SK-N-SH (cell line): ENCODE measurements around the gene RAD51B. TPM values are rescaled to one million over a fixed set of nuclear protein-coding genes. Genes with fewer than 3 reads are reported as not detected.

ENCODE experiments used
- CTCF ChIA-PET: fragments of 300-600, 350-600 bp; formaldehyde crosslinking; extraction: SDS; loops from one replicate; lab custom pipeline; 2021; lab: Yijun Ruan, JAX
- POLR2A ChIA-PET: fragments of 350-600 bp; sonication (Branson Sonifier 250); formaldehyde crosslinking; extraction: SDS; loops from one replicate; lab custom pipeline; 2020; ENCODE audit warnings: antibody characterized with exemption, inconsistent platforms; lab: Yijun Ruan, JAX
- DNase-seq: peaks from one replicate; pipeline ENCODE4 v3.0.0; 2012
- H2AFZ ChIP-seq: fragments of 200-600 bp; sonication (generic); 2 replicates; pipeline ENCODE4 v1.8.1; 2016; ENCODE audit warnings: antibody characterized with exemption, mild to moderate bottlenecking, low read depth
- H3F3A ChIP-seq: fragments of 200-600 bp; sonication (generic); replicated peaks from 2 replicates; pipeline ENCODE3; 2016; ENCODE audit warnings: antibody characterized with exemption, mild to moderate bottlenecking; ENCODE audit not compliant: insufficient read depth
- H3K27ac ChIP-seq, 2 experiments: fragments of 200-500 bp in 1 of 2; fragments of 200-600 bp in 1 of 2; sonication (Bioruptor generic) in 1 of 2; sonication (generic), shearing (Covaris generic) in 1 of 2; 2 replicates each; pipeline versions ENCODE4 v1.5.1 to v1.6.1; 2014 to 2016; ENCODE audit warnings: low read depth in 2 of 2, inconsistent platforms in 1 of 2, low read length in 1 of 2, mild to moderate bottlenecking in 1 of 2, mixed read lengths in 1 of 2
- H3K27me3 ChIP-seq: fragments of 200-600 bp; sonication (generic), shearing (Covaris generic); 2 replicates; pipeline ENCODE4 v1.6.1; 2016; ENCODE audit warnings: mixed run types; ENCODE audit not compliant: insufficient read depth
- H3K36me3 ChIP-seq, 2 experiments: fragments of 200-500 bp in 1 of 2; fragments of 200-600 bp in 1 of 2; sonication (Bioruptor generic) in 1 of 2; sonication (generic) in 1 of 2; replicated peaks in 1 of 2; 2 replicates each; pipeline versions ENCODE3 to v1.5.1; 2014 to 2016; ENCODE audit warnings: low read length in 1 of 2, mild to moderate bottlenecking in 1 of 2; ENCODE audit not compliant: insufficient read depth in 2 of 2, control insufficient read depth in 1 of 2
- H3K4me1 ChIP-seq, 2 experiments: fragments of 200-500 bp in 1 of 2; fragments of 200-600 bp in 1 of 2; sonication (Bioruptor generic) in 1 of 2; sonication (generic), shearing (Covaris generic) in 1 of 2; 2 replicates each; pipeline versions ENCODE4 v1.5.1 to v1.6.1; 2014 to 2016; ENCODE audit warnings: low read depth in 1 of 2, low read length in 1 of 2, mixed run types in 1 of 2; ENCODE audit not compliant: insufficient read depth in 2 of 2, control insufficient read depth in 1 of 2
- H3K4me2 ChIP-seq: fragments of 200-600 bp; sonication (generic), shearing (Covaris generic); 2 replicates; pipeline ENCODE4 v1.6.1; 2017; ENCODE audit warnings: mixed run types
- H3K4me3 ChIP-seq, 2 experiments: fragments of 200-500 bp in 1 of 2; fragments of 200-600 bp in 1 of 2; sonication (Bioruptor generic) in 1 of 2; sonication (generic), shearing (Covaris generic) in 1 of 2; 2 replicates each; pipeline versions ENCODE4 v1.5.1 to v1.8.1; 2014 to 2016; ENCODE audit warnings: low read depth in 2 of 2, inconsistent platforms in 1 of 2, low read length in 1 of 2, mild to moderate bottlenecking in 1 of 2, mixed read lengths in 1 of 2, moderate library complexity in 1 of 2
- H3K79me2 ChIP-seq: fragments of 200-600 bp; sonication (generic); 2 replicates; pipeline ENCODE4 v1.8.1; 2017; ENCODE audit warnings: mild to moderate bottlenecking; ENCODE audit not compliant: insufficient read depth
- H3K9ac ChIP-seq: fragments of 200-600 bp; sonication (generic); 2 replicates; pipeline ENCODE4 v1.6.1; 2017; ENCODE audit warnings: mixed run types
- H3K9me2 ChIP-seq: fragments of 200-600 bp; sonication (generic); 2 replicates; pipeline ENCODE4 v1.6.1; 2017; ENCODE audit warnings: mixed run types
- H3K9me3 ChIP-seq: fragments of 200-600 bp; sonication (generic); 2 replicates; pipeline ENCODE4 v1.6.1; 2017; ENCODE audit warnings: mixed run types, mild to moderate bottlenecking, moderate library complexity
- H4K20me1 ChIP-seq: fragments of 200-600 bp; sonication (generic); 2 replicates; pipeline ENCODE4 v1.6.1; 2017; ENCODE audit warnings: mild to moderate bottlenecking, mixed run types; ENCODE audit not compliant: insufficient read depth
- EP300 ChIP-seq, 2 experiments: IDR thresholded peaks; 2 replicates each; pipeline versions ENCODE4 v1.4.0 to v1.6.1; 2012; ENCODE audit warnings: borderline replicate concordance in 1 of 2, low read depth in 1 of 2, low read length in 1 of 2
- FOXJ3 ChIP-seq: sonication (generic); formaldehyde crosslinking; IDR thresholded peaks from 2 replicates; pipeline ENCODE4 v1.5.1; 2020; ENCODE audit warnings: mild to moderate bottlenecking, missing genetic modification reagents
- FOXM1 ChIP-seq: IDR thresholded peaks from 2 replicates; pipeline ENCODE4 v1.4.0; 2012; ENCODE audit warnings: low read depth, mild to moderate bottlenecking
- GATA2 ChIP-seq: sonication (generic); formaldehyde crosslinking; IDR thresholded peaks from 2 replicates; pipeline ENCODE4 v1.5.0; 2020; ENCODE audit warnings: mild to moderate bottlenecking, missing genetic modification reagents
- MXI1 ChIP-seq: IDR thresholded peaks from 2 replicates; pipeline ENCODE4 v1.6.1; 2012; ENCODE audit warnings: mild to moderate bottlenecking, low read depth, low read length, improper control_type of control experiment
- NFIC ChIP-seq: IDR thresholded peaks from 2 replicates; pipeline ENCODE4 v1.4.0; 2012; ENCODE audit warnings: borderline replicate concordance
- PBX3 ChIP-seq: IDR thresholded peaks from 2 replicates; pipeline ENCODE4; 2012
- RCOR1 ChIP-seq: fragments of 150-350 bp; IDR thresholded peaks from 2 replicates; pipeline ENCODE4 v1.6.1; 2017; ENCODE audit warnings: antibody characterized with exemption, low read length
- TCF12 ChIP-seq: IDR thresholded peaks from 2 replicates; pipeline ENCODE4 v1.4.0; 2012
- WGBS: methylation state at CpG from one replicate; pipeline ENCODE4 v1.1.6; 2017; ENCODE audit warnings: low lambda C conversion rate; 5-methylcytosine and 5-hydroxymethylcytosine counted together
- polyA plus RNA-seq, 3 experiments: library from polyadenylated mRNA; depleted of rRNA; stranded (reverse); fragments of >200 nt; gene quantifications; 2 replicates each; pipeline ENCODE4 v1.2.3, GENCODE V29; 2012
- TF ChIP-seq, protein P1 (sequence below): IDR thresholded peaks from 2 replicates; pipeline ENCODE4 v1.6.1; 2012; ENCODE audit warnings: mild to moderate bottlenecking, low read depth, low read length, moderate library complexity
- TF ChIP-seq, protein P2 (sequence below): fragments of 200-600 bp; sonication (generic); IDR thresholded peaks from 2 replicates; pipeline ENCODE4 v1.6.1; 2017; ENCODE audit warnings: antibody characterized with exemption, mild to moderate bottlenecking, moderate library complexity

Gene RAD51B
- polyA plus RNA-seq, 1 of the 3 experiments (the other 2 are of a cell fraction): 6.0 TPM

DNA sequence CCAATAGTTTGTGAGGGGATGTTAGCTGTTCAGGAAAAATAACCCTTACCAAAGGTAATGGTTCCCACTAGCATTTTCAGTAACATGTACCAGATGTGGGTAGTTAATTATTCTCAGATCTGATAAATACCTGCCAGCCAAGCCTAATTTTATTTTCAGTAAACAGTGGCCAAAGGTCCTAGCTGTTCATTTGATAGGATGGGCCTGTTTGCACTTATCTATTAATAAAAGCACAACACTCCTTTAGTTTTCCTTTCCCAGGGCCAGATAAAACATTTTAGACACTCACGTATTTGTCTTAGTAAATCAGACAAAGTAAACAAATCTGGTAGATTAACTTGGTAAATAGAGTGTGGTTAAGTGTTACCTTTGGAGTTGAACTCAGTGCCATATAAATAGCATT, 345.1 kb downstream of the RAD51B start:
- H3K79me2 ChIP-seq: no peaks in the 10 kb centered on the region
- H3K27me3 ChIP-seq: no peaks in the 10 kb centered on the region
- DNase-seq: peak; percentile 16
- no peak overlapping the region for H3K4me3 ChIP-seq
- H3F3A ChIP-seq: no peaks in the 10 kb centered on the region
- peak overlapping the region in 1 of 2 experiments; percentile 90; a peak in 2 of 4 replicates for H3K27ac ChIP-seq
- POLR2A ChIA-PET: no interaction called here
- H3K9me3 ChIP-seq: no peaks in the 10 kb centered on the region
- H3K9me2 ChIP-seq: no peaks in the 10 kb centered on the region
- H3K4me1 ChIP-seq: peaks cover 8 to 11% of the 10 kb centered on the region in 2 experiments; a peak in 2 of 4 replicates
- no peaks in the 10 kb centered on the region for H3K36me3 ChIP-seq
- no peak overlapping the region for H3K4me2 ChIP-seq
- 0 out of 2 replicates have a peak overlapping the region, but pooled peaks have one; percentile 10 for H2AFZ ChIP-seq
- 46% methylated on average over 1 of the region's 1 CpG for WGBS
- no peak overlapping the region for H3K9ac ChIP-seq
- H4K20me1 ChIP-seq: no peaks in the 10 kb centered on the region
- TF ChIP-seq, protein P1, sequence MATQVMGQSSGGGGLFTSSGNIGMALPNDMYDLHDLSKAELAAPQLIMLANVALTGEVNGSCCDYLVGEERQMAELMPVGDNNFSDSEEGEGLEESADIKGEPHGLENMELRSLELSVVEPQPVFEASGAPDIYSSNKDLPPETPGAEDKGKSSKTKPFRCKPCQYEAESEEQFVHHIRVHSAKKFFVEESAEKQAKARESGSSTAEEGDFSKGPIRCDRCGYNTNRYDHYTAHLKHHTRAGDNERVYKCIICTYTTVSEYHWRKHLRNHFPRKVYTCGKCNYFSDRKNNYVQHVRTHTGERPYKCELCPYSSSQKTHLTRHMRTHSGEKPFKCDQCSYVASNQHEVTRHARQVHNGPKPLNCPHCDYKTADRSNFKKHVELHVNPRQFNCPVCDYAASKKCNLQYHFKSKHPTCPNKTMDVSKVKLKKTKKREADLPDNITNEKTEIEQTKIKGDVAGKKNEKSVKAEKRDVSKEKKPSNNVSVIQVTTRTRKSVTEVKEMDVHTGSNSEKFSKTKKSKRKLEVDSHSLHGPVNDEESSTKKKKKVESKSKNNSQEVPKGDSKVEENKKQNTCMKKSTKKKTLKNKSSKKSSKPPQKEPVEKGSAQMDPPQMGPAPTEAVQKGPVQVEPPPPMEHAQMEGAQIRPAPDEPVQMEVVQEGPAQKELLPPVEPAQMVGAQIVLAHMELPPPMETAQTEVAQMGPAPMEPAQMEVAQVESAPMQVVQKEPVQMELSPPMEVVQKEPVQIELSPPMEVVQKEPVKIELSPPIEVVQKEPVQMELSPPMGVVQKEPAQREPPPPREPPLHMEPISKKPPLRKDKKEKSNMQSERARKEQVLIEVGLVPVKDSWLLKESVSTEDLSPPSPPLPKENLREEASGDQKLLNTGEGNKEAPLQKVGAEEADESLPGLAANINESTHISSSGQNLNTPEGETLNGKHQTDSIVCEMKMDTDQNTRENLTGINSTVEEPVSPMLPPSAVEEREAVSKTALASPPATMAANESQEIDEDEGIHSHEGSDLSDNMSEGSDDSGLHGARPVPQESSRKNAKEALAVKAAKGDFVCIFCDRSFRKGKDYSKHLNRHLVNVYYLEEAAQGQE: no peak
- TF ChIP-seq RCOR1 (peak; percentile 85; the same call in 1 of the 2 replicates), GATA2 (CRISPR knock-in tag) (peak; percentile 51; the same call in 1 of the 2 replicates), FOXM1 (no peak), PBX3 (no peak), TCF12 (peak; percentile 58; the same call in 1 of the 2 replicates), FOXJ3 (CRISPR knock-in tag) (no peak), NFIC (0 out of 2 replicates have a peak, but pooled peaks have one; percentile 6), EP300 (IDR thresholded peaks at IDR 0.05; ENCODE audit: borderline replicate concordance in 1 of 2, low read depth in 1 of 2, low read length in 1 of 2) (peak in 1 of 2 experiments; percentile 79; a peak in 2 of 4 replicates), MXI1 (no peak)
- TF ChIP-seq, protein P2, sequence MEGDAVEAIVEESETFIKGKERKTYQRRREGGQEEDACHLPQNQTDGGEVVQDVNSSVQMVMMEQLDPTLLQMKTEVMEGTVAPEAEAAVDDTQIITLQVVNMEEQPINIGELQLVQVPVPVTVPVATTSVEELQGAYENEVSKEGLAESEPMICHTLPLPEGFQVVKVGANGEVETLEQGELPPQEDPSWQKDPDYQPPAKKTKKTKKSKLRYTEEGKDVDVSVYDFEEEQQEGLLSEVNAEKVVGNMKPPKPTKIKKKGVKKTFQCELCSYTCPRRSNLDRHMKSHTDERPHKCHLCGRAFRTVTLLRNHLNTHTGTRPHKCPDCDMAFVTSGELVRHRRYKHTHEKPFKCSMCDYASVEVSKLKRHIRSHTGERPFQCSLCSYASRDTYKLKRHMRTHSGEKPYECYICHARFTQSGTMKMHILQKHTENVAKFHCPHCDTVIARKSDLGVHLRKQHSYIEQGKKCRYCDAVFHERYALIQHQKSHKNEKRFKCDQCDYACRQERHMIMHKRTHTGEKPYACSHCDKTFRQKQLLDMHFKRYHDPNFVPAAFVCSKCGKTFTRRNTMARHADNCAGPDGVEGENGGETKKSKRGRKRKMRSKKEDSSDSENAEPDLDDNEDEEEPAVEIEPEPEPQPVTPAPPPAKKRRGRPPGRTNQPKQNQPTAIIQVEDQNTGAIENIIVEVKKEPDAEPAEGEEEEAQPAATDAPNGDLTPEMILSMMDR: no peak
- TF ChIP-seq, all 33 proteins: peak for 5
- CTCF ChIA-PET: interaction anchor here (0.9 to 2.2 kb wide), 3 partner anchors 13 to 652 kb away, joined by 3 to 5 read pairs (median 3); no protein-coding TSS in a partner anchor
